GM12878 (cell line): Measurements from ENCODE around the gene SEL1L2. TPM values are rescaled to one million over a fixed set of nuclear protein-coding genes. Genes with fewer than 3 reads are reported as not detected.
A peak's percentile ranks its signal among the peaks of the same experiment; 100 is the strongest.

ENCODE experiments used
- ATAC-seq: fragments of 200-7000 bp; cut with Tn5 transposase; 3 replicates; pipeline ENCODE4 v1.9.1; 2020; ENCODE audit warnings: mild to moderate bottlenecking, moderate library complexity
- BruUV-seq: library from RNA; stranded (reverse); fragments of 400-500 nt; replicated peaks from 2 replicates; lab custom pipeline; 2021; lab: Mats Ljungman, UMichigan
- CTCF ChIA-PET: fragments of 300-600 bp; sonication (Branson Sonifier 250); formaldehyde crosslinking; extraction: SDS; loops from one replicate; lab custom pipeline; 2021; ENCODE audit warnings: inconsistent platforms; lab: Yijun Ruan, JAX
- POLR2A ChIA-PET: fragments of 350-600 bp; formaldehyde crosslinking; extraction: SDS; loops from one replicate; lab custom pipeline; 2021; ENCODE audit warnings: inconsistent platforms; lab: Charles Lee
- RAD21 ChIA-PET: fragments of 300-600 bp; sonication (Branson Sonifier 250); formaldehyde crosslinking; loops from one replicate; lab custom pipeline; 2023; ENCODE audit warnings: antibody characterized with exemption; ENCODE audit not compliant: unreplicated experiment; lab: Charles Lee
- SMC1A ChIA-PET: fragments of 300-600 bp; sonication (Branson Sonifier 250); formaldehyde crosslinking; loops from one replicate; lab custom pipeline; 2023; ENCODE audit not compliant: unreplicated experiment, uncharacterized antibody; lab: Charles Lee
- DNase-seq: peaks from one replicate; pipeline ENCODE4 v3.0.0-alpha.2; 2011; ENCODE audit warnings: low read depth, low spot score
- FAIRE-seq: peaks from 3 replicates; lab custom pipeline; 2011; peaks lifted over from hg19 to GRCh38; lab: Jason Lieb, UNC
- H2AFZ ChIP-seq: 2 replicates; pipeline ENCODE4 v1.6.0; 2011; ENCODE audit warnings: low read depth, low read length, control low read depth; ENCODE audit not compliant: control insufficient read depth
- H3K27ac ChIP-seq: 2 replicates; pipeline ENCODE4 v1.5.1; 2011; ENCODE audit warnings: control low read depth; ENCODE audit not compliant: control insufficient read depth, insufficient read depth
- H3K27me3 ChIP-seq, 2 experiments: replicated peaks in 1 of 2; 2 replicates each; pipeline versions ENCODE4 v1.6.0 to v1.6.1; 2011; ENCODE audit warnings: low read length in 1 of 2; ENCODE audit not compliant: control insufficient read depth in 2 of 2, insufficient read depth in 2 of 2
- H3K36me3 ChIP-seq, 2 experiments: 2 replicates each; pipeline ENCODE4 v1.5.1; 2011; ENCODE audit warnings: low read length in 1 of 2; ENCODE audit not compliant: control insufficient read depth in 2 of 2, insufficient read depth in 2 of 2
- H3K4me1 ChIP-seq: 2 replicates; pipeline ENCODE4 v1.6.1; 2011; ENCODE audit warnings: mild to moderate bottlenecking, low read length, moderate library complexity, mixed read lengths; ENCODE audit not compliant: control insufficient read depth, insufficient read depth
- H3K4me2 ChIP-seq: 2 replicates; pipeline ENCODE4 v1.6.0; 2011; ENCODE audit warnings: control low read depth; ENCODE audit not compliant: control insufficient read depth, insufficient read depth
- H3K4me3 ChIP-seq: fragments of 200-600 bp; sonication (generic); 2 replicates; pipeline ENCODE4 v1.5.1; 2016
- H3K79me2 ChIP-seq: 2 replicates; pipeline ENCODE4 v1.6.0; 2011; ENCODE audit warnings: low read length; ENCODE audit not compliant: control insufficient read depth, insufficient read depth
- H3K9ac ChIP-seq: 2 replicates; pipeline ENCODE4 v1.8.0; 2011; ENCODE audit warnings: low read length, control low read depth, mixed read lengths; ENCODE audit not compliant: control insufficient read depth, insufficient read depth
- H3K9me3 ChIP-seq: replicated peaks from 3 replicates; pipeline ENCODE4 v1.5.1; 2011; ENCODE audit warnings: mild to moderate bottlenecking, low read length; ENCODE audit not compliant: control insufficient read depth, insufficient read depth
- H4K20me1 ChIP-seq: 2 replicates; pipeline ENCODE4 v1.6.0; 2011; ENCODE audit not compliant: control insufficient read depth, insufficient read depth
- BHLHE40 ChIP-seq, 2 experiments: fragments of 450-650 bp in 1 of 2; IDR thresholded peaks; 2 replicates each; pipeline ENCODE4 v1.6.1; 2011 to 2017; ENCODE audit warnings: low read depth in 2 of 2, borderline replicate concordance in 1 of 2, improper control_type of control experiment in 1 of 2, low read length in 1 of 2, mild to moderate bottlenecking in 1 of 2
- NFYB ChIP-seq: IDR thresholded peaks from 2 replicates; pipeline ENCODE4 v1.6.1; 2011; ENCODE audit warnings: low read depth, mild to moderate bottlenecking, low read length, improper control_type of control experiment, moderate library complexity; ENCODE audit not compliant: insufficient read depth
- NR2C1 ChIP-seq: fragments of 450-650 bp; IDR thresholded peaks from 2 replicates; pipeline ENCODE4 v1.6.1; 2017; ENCODE audit warnings: antibody characterized with exemption, mild to moderate bottlenecking, moderate library complexity
- POLR2A ChIP-seq: IDR thresholded peaks from 2 replicates; pipeline ENCODE4 v1.6.1; 2011; ENCODE audit warnings: low read depth, mild to moderate bottlenecking, low read length
- POLR2AphosphoS2 ChIP-seq: IDR thresholded peaks from 2 replicates; pipeline ENCODE4 v1.6.1; 2011; ENCODE audit warnings: low read depth, mild to moderate bottlenecking, low read length, improper control_type of control experiment, moderate library complexity
- SMAD5 ChIP-seq: IDR thresholded peaks from 2 replicates; pipeline ENCODE4 v1.6.1; 2016; ENCODE audit warnings: antibody characterized with exemption, low read depth
- SPI1 ChIP-seq: IDR thresholded peaks from 2 replicates; pipeline ENCODE4 v1.6.1; 2011; ENCODE audit warnings: low read depth, mild to moderate bottlenecking, low read length, moderate library complexity, borderline replicate concordance; ENCODE audit not compliant: insufficient read depth
- STAT1 ChIP-seq: fragments of 450-650 bp; conservative IDR thresholded peaks from 2 replicates; pipeline ENCODE4 v1.6.1; 2014; ENCODE audit warnings: antibody characterized with exemption, mild to moderate bottlenecking
- WGBS: methylation state at CpG from one replicate; pipeline ENCODE4 v1.1.6; 2016; ENCODE audit warnings: low lambda C conversion rate; ENCODE audit not compliant: insufficient replicate concordance, insufficient coverage; ENCODE audit errors: missing lambda C conversion rate; 5-methylcytosine and 5-hydroxymethylcytosine counted together
- in situ Hi-C: fragments of 300-500 bp; cut with MboI; formaldehyde crosslinking; loops from 9 replicates; pipeline ENCODE4 v1.14.3; 2018; ENCODE audit warnings: mixed read lengths
- intact Hi-C: fragments of 100-400 bp; cut with micrococcal nuclease; formaldehyde crosslinking; loops from one replicate; pipeline ENCODE4 v1.14.2; 2022; ENCODE audit not compliant: unreplicated experiment
- polyA plus RNA-seq, 11 experiments: library from polyadenylated mRNA; depleted of rRNA in 4 of 11; unstranded in 6 of 11; stranded (reverse) in 5 of 11; fragments of >200 nt; fragmentation: Nextera tagmentation in 4 of 11; fragmentation: Illumina TruSeq in 1 of 11; extraction: Ambion mirVana in 4 of 11; extraction: Trizol in 1 of 11; gene quantifications; 1 replicate in 1 of 11; 2 replicates in 10 of 11; pipeline versions ENCODE4 v1.2.1 to v1.2.3, GENCODE V29; 2011 to 2016; ENCODE audit warnings: inconsistent platforms in 2 of 11, missing spikeins in 2 of 11, low read depth in 1 of 11
- total RNA-seq, 4 experiments: library from RNA; depleted of rRNA in 3 of 4; stranded (reverse); fragments of >200 nt in 3 of 4; fragmentation: Illumina TruSeq in 1 of 4; extraction: Trizol in 1 of 4; gene quantifications; 2 replicates each; pipeline versions ENCODE4 v1.2.1 to v1.2.3, GENCODE V29; 2013 to 2021

SEL1L2 gene
- total and polyA plus RNA-seq, 10 of the 15 experiments (the other 5 are each of a cell fraction or from before 2014, with no cell fraction given): not detected

DNA sequence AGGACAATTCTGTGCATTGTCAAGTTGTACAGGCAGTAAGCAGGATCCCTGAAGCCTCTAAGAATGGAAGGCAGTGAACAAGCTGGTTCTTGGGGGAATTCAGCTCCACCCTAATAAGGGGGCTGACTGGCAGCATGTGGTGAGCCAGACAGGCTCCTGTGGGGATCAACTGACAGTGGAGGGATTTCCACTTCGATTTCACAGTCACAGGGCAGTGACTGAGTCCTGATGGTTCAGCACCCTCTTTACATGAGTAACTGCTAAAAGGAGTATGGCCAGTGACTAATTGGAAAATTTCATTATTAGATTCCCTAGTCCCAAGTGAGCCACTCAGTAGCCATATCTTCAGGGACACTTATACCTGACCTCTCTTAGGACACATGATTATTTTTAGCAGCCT lies 127.2 kb downstream of the SEL1L2 start:
- TF ChIP-seq BHLHE40 (IDR thresholded peaks at IDR 0.05; ENCODE audit: borderline replicate concordance in 1 of 2, low read depth in 2 of 2, low read length in 1 of 2): no peak
- TF ChIP-seq SMAD5: no peak
- TF ChIP-seq NR2C1: no peak
- no peak for TF ChIP-seq POLR2AphosphoS2
- no peak for TF ChIP-seq STAT1
- H3K9ac ChIP-seq: no peak overlapping the region
- no TSS peak for BruUV-seq
- H4K20me1 ChIP-seq: no peaks in the 10 kb centered on the region
- H3K27ac ChIP-seq: no peak overlapping the region
- no peaks in the 10 kb centered on the region for H3K36me3 ChIP-seq
- intact Hi-C loops (no loop called here), in situ Hi-C loops (no loop called here)
- RAD21 ChIA-PET: no interaction called here
- H3K79me2 ChIP-seq: no peaks in the 10 kb centered on the region
- ATAC-seq: no peak
- no peak overlapping the region for H3K4me2 ChIP-seq
- POLR2A ChIA-PET: no interaction called here
- H3K9me3 ChIP-seq: no peaks in the 10 kb centered on the region
- no peak for FAIRE-seq
- DNase-seq: no peak
- SMC1A ChIA-PET: interaction anchor here (0.6 kb wide), 1 partner anchor 457 kb away, joined by 3 read pairs; no protein-coding TSS in a partner anchor
- no peak overlapping the region for H3K4me3 ChIP-seq
- CTCF ChIA-PET: interaction anchor here (1.3 kb wide), 1 partner anchor 44 kb away, joined by 5 read pairs; no protein-coding TSS in a partner anchor
- 0% methylated on average over 1 of the region's 1 CpG for WGBS
- no peaks in the 10 kb centered on the region for H3K27me3 ChIP-seq
- H2AFZ ChIP-seq: no peak overlapping the region
- H3K4me1 ChIP-seq: no peaks in the 10 kb centered on the region

DNA sequence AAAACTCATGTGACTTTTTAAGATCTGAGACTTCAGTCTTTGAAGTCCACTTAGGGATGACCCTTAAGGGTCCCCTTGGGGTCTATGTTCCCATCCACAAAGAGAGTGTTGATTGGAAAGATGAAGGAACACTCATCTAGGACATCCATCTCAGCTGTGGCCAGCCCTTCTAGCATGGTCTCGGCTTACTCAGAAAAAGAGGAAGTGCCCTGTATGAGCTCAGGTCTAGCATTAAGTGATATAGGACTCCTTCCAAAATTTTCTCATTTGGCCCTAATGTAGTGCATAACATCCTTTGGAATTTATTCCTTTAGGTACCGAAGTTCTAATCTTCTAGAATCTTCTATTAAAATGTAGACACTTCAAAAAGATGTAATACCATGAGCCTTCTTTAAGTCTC lies 128.2 kb downstream of the SEL1L2 start:
- intact Hi-C loops: no loop called here
- TF ChIP-seq NFYB (no peak), SPI1 (peak; percentile 94), POLR2A (no peak)
- POLR2A ChIA-PET: no interaction called here

More for the DNA sequence above, 128.2 kb downstream of the SEL1L2 start:
- 5% methylated on average over 2 of the region's 2 CpGs for WGBS
- no peaks in the 10 kb centered on the region for H3K4me1 ChIP-seq
- H2AFZ ChIP-seq: no peak overlapping the region
- H3K9ac ChIP-seq: no peak overlapping the region
- RAD21 ChIA-PET: no interaction called here
- CTCF ChIA-PET: interaction anchor here (1.3 kb wide), 1 partner anchor 43 kb away, joined by 5 read pairs; no protein-coding TSS in a partner anchor
- SMC1A ChIA-PET: no interaction called here
- no peaks in the 10 kb centered on the region for H4K20me1 ChIP-seq
- no peak overlapping the region for H3K27ac ChIP-seq
- H3K4me3 ChIP-seq: no peak overlapping the region
- no peaks in the 10 kb centered on the region for H3K79me2 ChIP-seq
- H3K36me3 ChIP-seq: no peaks in the 10 kb centered on the region
- no peaks in the 10 kb centered on the region for H3K27me3 ChIP-seq
- DNase-seq: no peak
- FAIRE-seq: no peak
- H3K4me2 ChIP-seq: no peak overlapping the region
- no peaks in the 10 kb centered on the region for H3K9me3 ChIP-seq
- BruUV-seq: no TSS peak
- peak; percentile 62; the same call in 2 of the 3 replicates for ATAC-seq
- in situ Hi-C loops: no loop called here
